B cell (primary cell): ENCODE measurements around the gene ALS2CL. TPM values are rescaled to one million over a fixed set of nuclear protein-coding genes. Genes with fewer than 3 reads are reported as not detected.
A peak's percentile ranks its signal among the peaks of the same experiment; 100 is the strongest.

ENCODE experiments used
- ATAC-seq: fragments of 200-7000 bp; cut with Tn5 transposase; one replicate; pipeline ENCODE4 v1.10.0; 2021; ENCODE audit warnings: low read depth, mild to moderate bottlenecking, moderate number of reproducible peaks, moderate library complexity
- CTCF ChIA-PET: fragments of 350-600 bp; sonication (Branson Sonifier 250); formaldehyde crosslinking; loops from one replicate; lab custom pipeline; 2021; ENCODE audit warnings: antibody characterized with exemption, inconsistent platforms; lab: Charles Lee
- POLR2A ChIA-PET: fragments of 350-600 bp; sonication (Branson Sonifier 250); formaldehyde crosslinking; loops from one replicate; lab custom pipeline; 2021; ENCODE audit warnings: antibody characterized with exemption; lab: Charles Lee
- DNase-seq: peaks from one replicate; pipeline ENCODE4 v3.0.0; 2013
- H2AFZ ChIP-seq: 2 replicates; pipeline ENCODE4 v1.6.1; 2012; ENCODE audit warnings: mild to moderate bottlenecking, low read depth, low read length; ENCODE audit not compliant: insufficient read depth, poor library complexity, severe bottlenecking
- H3K27ac ChIP-seq, 2 donors: 1 replicate in 1 of 2; 2 replicates in 1 of 2; pipeline ENCODE4 v1.5.1; 2012 to 2013; ENCODE audit warnings: low read length in 2 of 2, mild to moderate bottlenecking in 2 of 2, moderate library complexity in 1 of 2
- H3K27me3 ChIP-seq, 4 experiments: fragments of 200-600 bp in 1 of 4; sonication (generic) in 1 of 4; replicated peaks in 1 of 4; 1 replicate in 2 of 4; 2 replicates in 2 of 4; pipeline versions ENCODE4 v1.6.1 to v1.7.0; 2013 to 2016; ENCODE audit warnings: low read length in 3 of 4, mild to moderate bottlenecking in 2 of 4, mixed read lengths in 1 of 4, moderate library complexity in 1 of 4; ENCODE audit not compliant: insufficient read depth in 4 of 4, control insufficient read depth in 3 of 4; ENCODE audit errors: control extremely low read depth in 1 of 4
- H3K36me3 ChIP-seq, 2 experiments: replicated peaks in 1 of 2; 1 replicate in 1 of 2; 2 replicates in 1 of 2; pipeline versions ENCODE4 v1.6.1 to v1.7.1; 2013; ENCODE audit warnings: low read length in 1 of 2; ENCODE audit not compliant: insufficient read depth in 2 of 2, control insufficient read depth in 1 of 2; ENCODE audit errors: control extremely low read depth in 1 of 2, extremely low read depth in 1 of 2
- H3K4me1 ChIP-seq, 2 donors: fragments of 200-600 bp in 1 of 2; sonication (generic) in 1 of 2; 1 replicate in 1 of 2; 2 replicates in 1 of 2; pipeline versions ENCODE4 v1.5.1 to v1.6.1; 2013 to 2017; ENCODE audit warnings: low read length in 2 of 2; ENCODE audit not compliant: control insufficient read depth in 2 of 2, insufficient read depth in 2 of 2
- H3K4me2 ChIP-seq: replicated peaks from 2 replicates; pipeline ENCODE3; 2012; ENCODE audit warnings: mild to moderate bottlenecking, low read depth, low read length; ENCODE audit not compliant: poor library complexity, severe bottlenecking
- H3K4me3 ChIP-seq, 5 experiments: fragments of 200-600 bp in 1 of 5; sonication (generic) in 1 of 5; 1 replicate in 3 of 5; 2 replicates in 2 of 5; pipeline versions ENCODE4 v1.5.1 to v1.7.0; 2011 to 2016; ENCODE audit warnings: low read length in 4 of 5, mild to moderate bottlenecking in 4 of 5, low read depth in 2 of 5, control low read depth in 1 of 5, moderate library complexity in 1 of 5; ENCODE audit not compliant: insufficient read depth in 1 of 5; ENCODE audit errors: control extremely low read depth in 1 of 5, extremely low read depth in 1 of 5
- H3K79me2 ChIP-seq: fragments of 200-600 bp; sonication (generic); one replicate; pipeline ENCODE4 v1.6.0; 2016; ENCODE audit warnings: low read length; ENCODE audit not compliant: control insufficient read depth, insufficient read depth
- H3K9ac ChIP-seq: fragments of 200-600 bp; sonication (generic); 2 replicates; pipeline ENCODE4 v1.6.1; 2017; ENCODE audit warnings: mild to moderate bottlenecking, low read length, moderate library complexity
- H3K9me3 ChIP-seq, 3 donors: one replicate each; pipeline versions ENCODE4 v1.6.1 to v1.7.1; 2013; ENCODE audit warnings: low read length in 2 of 3; ENCODE audit not compliant: control insufficient read depth in 2 of 3, insufficient read depth in 1 of 3; ENCODE audit errors: control extremely low read depth in 1 of 3
- H4K20me1 ChIP-seq: 2 replicates; pipeline ENCODE4 v1.6.0; 2012; ENCODE audit warnings: mild to moderate bottlenecking, low read length; ENCODE audit not compliant: insufficient read depth, control insufficient read depth, poor library complexity, severe bottlenecking
- H3K27ac Mint-ChIP-seq: one replicate; pipeline ENCODE4 v1.8.0; 2021; ENCODE audit warnings: mixed read lengths
- H3K27me3 Mint-ChIP-seq: one replicate; pipeline ENCODE4 v1.8.0; 2021; ENCODE audit warnings: mixed read lengths
- H3K4me1 Mint-ChIP-seq: one replicate; pipeline ENCODE4 v1.8.0; 2021; ENCODE audit warnings: mixed read lengths
- H3K4me3 Mint-ChIP-seq: one replicate; pipeline ENCODE4 v1.8.0; 2021; ENCODE audit warnings: mixed read lengths
- H3K9me3 Mint-ChIP-seq: one replicate; pipeline ENCODE4 v1.8.0; 2022; ENCODE audit warnings: mixed read lengths; ENCODE audit not compliant: insufficient read depth
- CTCF ChIP-seq: fragments of 200-600 bp; IDR thresholded peaks from one replicate; pipeline ENCODE4 v1.8.0; 2022; ENCODE audit warnings: antibody characterized with exemption, mild to moderate bottlenecking
- EZH2 ChIP-seq: IDR thresholded peaks from 2 replicates; pipeline ENCODE4 v1.6.1; 2012; ENCODE audit warnings: borderline replicate concordance, low read depth, mild to moderate bottlenecking, moderate library complexity, low read length; ENCODE audit not compliant: insufficient read depth, poor library complexity, severe bottlenecking
- WGBS: methylation state at CpG from one replicate; pipeline ENCODE4 v1.1.5; 2013; ENCODE audit warnings: missing lambda C conversion rate; ENCODE audit not compliant: insufficient coverage; 5-methylcytosine and 5-hydroxymethylcytosine counted together
- intact Hi-C: fragments of 100-400 bp; cut with micrococcal nuclease; formaldehyde crosslinking; loops from one replicate; pipeline ENCODE4 v1.10.0; 2022
- polyA plus RNA-seq: library from polyadenylated mRNA; depleted of rRNA; stranded (reverse); fragments of >200 nt; gene quantifications from 2 replicates; pipeline ENCODE4 v1.2.3, GENCODE V29; 2012
- total RNA-seq, 2 donors: library from RNA; stranded (reverse); fragments of 120-200 nt in 1 of 2; gene quantifications; 1 replicate in 1 of 2; 2 replicates in 1 of 2; pipeline versions ENCODE4 v1.2.3 to v1.2.4, GENCODE V29; 2013 to 2022

ALS2CL gene
- total and polyA plus RNA-seq, 2 donors (not counting 1 experiment from before 2014, with no cell fraction given): 0.22 to 0.30 TPM

- no peak overlapping the region for H3K27ac ChIP-seq
- no peak overlapping the region for H3K9ac ChIP-seq
- H4K20me1 ChIP-seq: no peaks in the 10 kb centered on the region
- no peaks in the 10 kb centered on the region for H3K79me2 ChIP-seq
- H3K9me3 ChIP-seq: no peaks in the 10 kb centered on the region
- ATAC-seq (no peak), DNase-seq (no peak)
- ChIA-PET CTCF (no interaction called here), POLR2A (no interaction called here)
- Mint-ChIP-seq H3K4me3 (no peak overlapping the region), H3K27ac (peak overlapping the region; percentile 15), H3K9me3 (no peaks in the 10 kb centered on the region), H3K4me1 (peaks cover 9% of the 10 kb centered on the region), H3K27me3 (peaks cover 16% of the 10 kb centered on the region)
- intact Hi-C loops: no loop called here
- WGBS: 85% methylated on average over 13 of the region's 15 CpGs
- no peak for TF ChIP-seq CTCF
- TF ChIP-seq EZH2: no peak
- peaks cover 0 to 4% (median 1%) of the 10 kb centered on the region in 4 experiments for H3K27me3 ChIP-seq
- H2AFZ ChIP-seq: no peak overlapping the region
- H3K36me3 ChIP-seq: no peaks in the 10 kb centered on the region
- H3K4me2 ChIP-seq: no peak overlapping the region
- H3K4me3 ChIP-seq: no peak overlapping the region
- H3K4me1 ChIP-seq: peaks cover 0 to 4% of the 10 kb centered on the region in 2 donors
These were observed 31.4 kb downstream of the ALS2CL start for GRCh38 chr3:46661776-46662766.
